ENCODE results near the gene NSMCE3. TPM values are rescaled to one million over a fixed set of nuclear protein-coding genes. Genes with fewer than 3 reads are reported as not detected.

The NSMCE3 gene
- 9.3 and 10.1 TPM in 2 replicates for total RNA-seq (2014; rRNA removed; shearing (Covaris generic))

GRCh38 chr15:29269485-29270168 is at the start of gene NSMCE3:
Gene NSMCE3 (minus strand): TSS chr15:29269822. CDS start chr15:29269705, 117 bp downstream.
- peak; percentile 86 for DNase-seq (ENCODE audit: low read depth)

GRCh38 chr15:29316422-29316821 is 46.8 kb upstream of the NSMCE3 start:
- no peak for DNase-seq (ENCODE audit: low read depth)

- no peak for DNase-seq (ENCODE audit: low read depth)
Measured at GRCh38 chr15:29312387-29312786, 42.8 kb upstream of the NSMCE3 start.

GRCh38 chr15:29311696-29312095 is 42.1 kb upstream of the NSMCE3 start:
- DNase-seq (ENCODE audit: low read depth): no peak

- no peak for DNase-seq (ENCODE audit: low read depth)
Measured at GRCh38 chr15:29309139-29309538, 39.5 kb upstream of the NSMCE3 start.

- no peak for DNase-seq (ENCODE audit: low read depth)
Measured at GRCh38 chr15:29308299-29308698, 38.7 kb upstream of the NSMCE3 start.

- DNase-seq (ENCODE audit: low read depth): no peak
Measured at GRCh38 chr15:29305556-29305955, 35.9 kb upstream of the NSMCE3 start.

GRCh38 chr15:29302871-29303270 is 33.2 kb upstream of the NSMCE3 start:
- no peak for DNase-seq (ENCODE audit: low read depth)

- DNase-seq (ENCODE audit: low read depth): no peak
Measured at GRCh38 chr15:29299784-29300183, 30.2 kb upstream of the NSMCE3 start.

- DNase-seq (ENCODE audit: low read depth): no peak
Measured at GRCh38 chr15:29299331-29299730, 29.7 kb upstream of the NSMCE3 start.

- no peak for DNase-seq (ENCODE audit: low read depth)
Measured at GRCh38 chr15:29294732-29295325, 25.2 kb upstream of the NSMCE3 start.

- no peak for DNase-seq (ENCODE audit: low read depth)
Measured at GRCh38 chr15:29291067-29291845, 21.6 kb upstream of the NSMCE3 start.

- DNase-seq (ENCODE audit: low read depth): no peak
Measured at GRCh38 chr15:29289173-29289572, 19.6 kb upstream of the NSMCE3 start.

- DNase-seq (ENCODE audit: low read depth): no peak
Measured at GRCh38 chr15:29285386-29285785, 15.8 kb upstream of the NSMCE3 start.

GRCh38 chr15:29283381-29283780 is 13.8 kb upstream of the NSMCE3 start:
- no peak for DNase-seq (ENCODE audit: low read depth)

- DNase-seq (ENCODE audit: low read depth): no peak
Measured at GRCh38 chr15:29280514-29280913, 10.9 kb upstream of the NSMCE3 start.

GRCh38 chr15:29278436-29279105 is 8.9 kb upstream of the NSMCE3 start:
- DNase-seq (ENCODE audit: low read depth): peak; percentile 78

- DNase-seq (ENCODE audit: low read depth): peak; percentile 8
Measured at GRCh38 chr15:29276366-29276765, 6.7 kb upstream of the NSMCE3 start.

- no peak for DNase-seq (ENCODE audit: low read depth)
Measured at GRCh38 chr15:29275855-29276254, 6.2 kb upstream of the NSMCE3 start.

GRCh38 chr15:29274946-29275345 is 5.3 kb upstream of the NSMCE3 start:
- no peak for DNase-seq (ENCODE audit: low read depth)

- no peak for DNase-seq (ENCODE audit: low read depth)
Measured at GRCh38 chr15:29272219-29272618, 2.6 kb upstream of the NSMCE3 start.

- DNase-seq (ENCODE audit: low read depth): no peak
Measured at GRCh38 chr15:29270976-29271375, 1.4 kb upstream of the NSMCE3 start.
